ENCODE measurements around the gene LTV1. TPM values are rescaled to one million over a fixed set of nuclear protein-coding genes. Genes with fewer than 3 reads are reported as not detected.

LTV1 gene
- total RNA-seq, 1 donor from 2014 or later: 20.7 TPM

DNA sequence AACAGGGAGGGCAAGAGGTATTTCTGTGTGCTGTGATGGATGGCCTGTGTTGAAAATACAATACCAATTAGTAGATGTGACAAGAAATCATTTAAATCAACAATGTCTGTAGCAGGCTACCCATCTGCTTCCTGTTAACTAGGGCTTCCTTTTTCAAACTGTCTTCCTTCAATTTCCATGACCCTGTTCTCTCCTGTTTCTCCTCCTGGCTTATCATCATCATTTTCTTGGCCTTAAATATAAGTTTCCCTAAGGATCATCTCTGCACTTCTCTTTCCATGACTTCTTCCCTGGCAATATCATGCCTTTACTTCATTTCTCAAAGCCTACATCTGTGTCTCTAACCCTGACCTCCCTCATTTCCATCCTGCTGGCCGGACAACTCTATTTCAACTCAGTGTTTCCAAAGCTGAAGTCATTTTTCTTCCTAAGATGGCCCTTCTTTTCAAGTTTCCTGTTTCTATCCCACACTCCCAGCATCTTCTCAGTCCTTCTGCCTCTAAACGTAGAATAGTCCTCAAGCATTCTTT, 39.3 kb downstream of the LTV1 start:
- H3K27ac Mint-ChIP-seq (ENCODE audit: unreplicated experiment): no peak overlapping the region
- H3K9me3 Mint-ChIP-seq (ENCODE audit: unreplicated experiment): no peaks in the 10 kb centered on the region
- no peak for DNase-seq (ENCODE audit: low spot score)
- no peak overlapping the region for H3K4me3 Mint-ChIP-seq (ENCODE audit: unreplicated experiment)
- peaks cover 8% of the 10 kb centered on the region for H3K36me3 Mint-ChIP-seq (ENCODE audit: low read depth, unreplicated experiment)
- no peaks in the 10 kb centered on the region for H3K27me3 Mint-ChIP-seq (ENCODE audit: unreplicated experiment)
- TF ChIP-seq, protein P1, sequence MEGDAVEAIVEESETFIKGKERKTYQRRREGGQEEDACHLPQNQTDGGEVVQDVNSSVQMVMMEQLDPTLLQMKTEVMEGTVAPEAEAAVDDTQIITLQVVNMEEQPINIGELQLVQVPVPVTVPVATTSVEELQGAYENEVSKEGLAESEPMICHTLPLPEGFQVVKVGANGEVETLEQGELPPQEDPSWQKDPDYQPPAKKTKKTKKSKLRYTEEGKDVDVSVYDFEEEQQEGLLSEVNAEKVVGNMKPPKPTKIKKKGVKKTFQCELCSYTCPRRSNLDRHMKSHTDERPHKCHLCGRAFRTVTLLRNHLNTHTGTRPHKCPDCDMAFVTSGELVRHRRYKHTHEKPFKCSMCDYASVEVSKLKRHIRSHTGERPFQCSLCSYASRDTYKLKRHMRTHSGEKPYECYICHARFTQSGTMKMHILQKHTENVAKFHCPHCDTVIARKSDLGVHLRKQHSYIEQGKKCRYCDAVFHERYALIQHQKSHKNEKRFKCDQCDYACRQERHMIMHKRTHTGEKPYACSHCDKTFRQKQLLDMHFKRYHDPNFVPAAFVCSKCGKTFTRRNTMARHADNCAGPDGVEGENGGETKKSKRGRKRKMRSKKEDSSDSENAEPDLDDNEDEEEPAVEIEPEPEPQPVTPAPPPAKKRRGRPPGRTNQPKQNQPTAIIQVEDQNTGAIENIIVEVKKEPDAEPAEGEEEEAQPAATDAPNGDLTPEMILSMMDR (IDR thresholded peaks at IDR 0.05; ENCODE audit: unreplicated experiment): no peak
- peaks cover 9% of the 10 kb centered on the region for H3K4me1 Mint-ChIP-seq (ENCODE audit: unreplicated experiment)

DNA sequence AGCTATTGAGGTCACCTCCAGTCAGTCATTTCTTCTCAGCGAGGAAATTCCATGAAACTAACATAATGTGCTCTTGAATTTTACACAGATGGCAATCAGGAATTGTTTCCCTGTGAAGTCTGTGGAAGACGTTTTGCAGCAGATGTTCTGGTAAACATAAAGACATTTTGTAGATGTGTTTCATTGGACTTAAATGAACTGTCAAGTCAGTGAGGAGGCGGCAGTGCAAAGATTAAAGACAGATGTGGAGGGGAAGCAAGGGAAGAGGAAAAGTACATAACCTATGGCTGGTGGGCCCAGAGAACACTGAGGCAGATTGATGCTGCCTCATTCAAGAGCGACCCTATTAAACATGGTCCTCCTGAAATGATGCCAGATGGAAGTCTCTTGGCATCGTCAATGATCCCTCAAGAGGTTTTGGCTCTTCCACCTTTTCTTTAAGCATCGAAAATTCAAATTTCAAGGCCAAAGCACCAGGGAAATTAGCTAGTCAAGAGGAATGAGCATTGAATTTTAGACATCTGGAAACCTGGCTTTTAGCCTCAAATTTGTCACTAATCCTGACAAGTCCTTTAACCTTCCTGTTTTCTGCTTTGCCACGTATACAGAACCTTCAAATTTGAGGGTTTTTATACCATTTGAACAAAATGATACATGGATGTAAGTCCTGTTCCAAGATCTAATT, 41.2 kb downstream of the LTV1 start:
- no peak overlapping the region for H3K27ac Mint-ChIP-seq (ENCODE audit: unreplicated experiment)
- H3K4me1 Mint-ChIP-seq (ENCODE audit: unreplicated experiment): peaks cover 9% of the 10 kb centered on the region
- H3K27me3 Mint-ChIP-seq (ENCODE audit: unreplicated experiment): no peaks in the 10 kb centered on the region
- H3K9me3 Mint-ChIP-seq (ENCODE audit: unreplicated experiment): no peaks in the 10 kb centered on the region
- TF ChIP-seq, protein P1 (IDR thresholded peaks at IDR 0.05; ENCODE audit: unreplicated experiment): no peak
- no peaks in the 10 kb centered on the region for H3K36me3 Mint-ChIP-seq (ENCODE audit: low read depth, unreplicated experiment)
- no peak overlapping the region for H3K4me3 Mint-ChIP-seq (ENCODE audit: unreplicated experiment)
- DNase-seq (ENCODE audit: low spot score): no peak

DNA sequence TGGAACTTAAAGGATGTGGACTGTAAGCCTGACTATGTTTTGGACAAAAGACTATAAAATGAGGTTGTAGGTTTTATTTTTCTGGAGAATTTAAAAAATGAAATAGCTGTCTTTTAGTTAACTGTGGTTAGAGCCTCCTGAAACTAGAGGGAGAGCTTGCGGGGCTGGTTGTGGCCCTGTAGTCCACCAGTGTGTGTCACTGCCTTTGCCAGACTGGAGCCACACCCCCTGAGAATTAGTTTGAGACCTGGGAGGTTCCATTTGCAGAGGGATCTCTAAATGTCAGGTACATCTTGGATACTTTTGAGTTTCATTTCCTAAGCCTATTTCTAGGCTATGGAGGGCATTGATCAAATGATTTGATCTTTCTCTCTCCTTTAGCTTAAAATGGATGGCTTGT, 42.0 kb downstream of the LTV1 start:
- Mint-ChIP-seq H3K27me3 (ENCODE audit: unreplicated experiment) (no peaks in the 10 kb centered on the region), H3K36me3 (ENCODE audit: low read depth, unreplicated experiment) (no peaks in the 10 kb centered on the region), H3K9me3 (ENCODE audit: unreplicated experiment) (no peaks in the 10 kb centered on the region), H3K4me1 (ENCODE audit: unreplicated experiment) (peaks cover 9% of the 10 kb centered on the region), H3K4me3 (ENCODE audit: unreplicated experiment) (no peak overlapping the region), H3K27ac (ENCODE audit: unreplicated experiment) (no peak overlapping the region)
- TF ChIP-seq, protein P1 (IDR thresholded peaks at IDR 0.05; ENCODE audit: unreplicated experiment): no peak
- no peak for DNase-seq (ENCODE audit: low spot score)

DNA sequence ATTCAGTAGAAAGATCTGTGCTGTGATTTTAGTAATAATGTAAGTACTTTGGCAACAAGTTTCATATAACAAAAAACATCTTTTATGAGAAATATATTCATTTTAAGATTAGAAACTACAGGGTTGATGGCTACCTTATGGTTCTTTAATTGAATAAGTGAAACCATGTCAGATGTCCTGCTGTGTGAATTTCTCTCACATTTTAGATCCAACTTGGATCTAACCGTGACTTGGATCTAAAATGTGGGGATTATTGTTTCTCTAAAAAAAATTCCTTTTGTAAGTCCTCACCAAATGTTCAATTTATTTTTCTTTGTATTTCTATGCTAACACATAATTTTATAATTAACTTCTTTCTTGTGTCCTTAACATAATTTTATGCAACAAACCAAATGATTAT, 51.5 kb downstream of the LTV1 start:
- TF ChIP-seq, protein P1 (IDR thresholded peaks at IDR 0.05; ENCODE audit: unreplicated experiment): no peak
- Mint-ChIP-seq H3K27me3 (ENCODE audit: unreplicated experiment) (no peaks in the 10 kb centered on the region), H3K4me1 (ENCODE audit: unreplicated experiment) (no peaks in the 10 kb centered on the region)

DNA sequence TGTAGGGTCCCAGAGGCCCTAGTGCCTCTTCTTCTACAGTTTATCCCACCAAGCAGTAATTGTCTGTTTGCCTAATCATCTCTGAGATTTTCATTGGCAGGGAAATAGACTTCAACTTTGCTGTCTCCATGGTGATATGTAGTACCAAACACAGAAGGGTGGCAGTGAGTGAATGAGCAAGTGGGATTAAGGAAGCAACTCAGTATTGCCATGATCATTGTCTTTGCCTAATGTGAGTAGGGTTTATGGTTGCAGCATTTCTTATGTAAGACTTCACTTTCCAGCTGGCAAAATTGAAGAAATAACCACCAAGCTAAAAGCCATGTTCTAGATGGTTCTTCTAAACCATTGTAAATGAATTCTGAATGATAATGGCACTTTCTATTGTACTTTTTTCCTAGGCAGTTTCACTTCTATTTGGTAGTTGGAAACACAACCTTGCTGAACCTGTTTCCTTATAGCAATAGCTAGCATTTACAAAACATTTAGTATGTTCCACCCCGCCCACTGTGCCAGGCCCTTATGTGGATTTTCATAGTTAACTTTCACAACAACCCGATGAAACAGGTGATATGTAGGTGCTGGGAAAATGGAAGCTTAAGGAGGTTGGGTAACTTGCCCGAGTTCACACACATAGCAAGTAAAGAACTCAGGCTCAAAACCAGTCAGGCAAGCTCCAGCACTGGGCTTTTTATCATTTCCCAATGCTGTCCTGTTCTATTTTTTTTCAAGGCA, 53.2 kb downstream of the LTV1 start:
- H3K27ac Mint-ChIP-seq (ENCODE audit: unreplicated experiment): no peak overlapping the region
- H3K9me3 Mint-ChIP-seq (ENCODE audit: unreplicated experiment): no peaks in the 10 kb centered on the region
- H3K27me3 Mint-ChIP-seq (ENCODE audit: unreplicated experiment): no peaks in the 10 kb centered on the region
- H3K4me1 Mint-ChIP-seq (ENCODE audit: unreplicated experiment): no peaks in the 10 kb centered on the region
- H3K4me3 Mint-ChIP-seq (ENCODE audit: unreplicated experiment): no peak overlapping the region
- no peaks in the 10 kb centered on the region for H3K36me3 Mint-ChIP-seq (ENCODE audit: low read depth, unreplicated experiment)
- TF ChIP-seq, protein P1 (IDR thresholded peaks at IDR 0.05; ENCODE audit: unreplicated experiment): no peak
- DNase-seq (ENCODE audit: low spot score): no peak

More for the DNA sequence above, 51.5 kb downstream of the LTV1 start:
- no peak overlapping the region for H3K27ac Mint-ChIP-seq (ENCODE audit: unreplicated experiment)
- no peak for DNase-seq (ENCODE audit: low spot score)
- no peaks in the 10 kb centered on the region for H3K9me3 Mint-ChIP-seq (ENCODE audit: unreplicated experiment)
- no peak overlapping the region for H3K4me3 Mint-ChIP-seq (ENCODE audit: unreplicated experiment)
- H3K36me3 Mint-ChIP-seq (ENCODE audit: low read depth, unreplicated experiment): no peaks in the 10 kb centered on the region

All from endothelial cell (in vitro differentiated cells).